Endometrial microvascular endothelial cells (primary cell): ENCODE results near the gene IGHMBP2. TPM values are rescaled to one million over a fixed set of nuclear protein-coding genes. Genes with fewer than 3 reads are reported as not detected.

Experiments
- in situ Hi-C: cut with HindIII; loops from 2 replicates; pipeline ENCODE4 v1.10.0; 2017; ENCODE audit warnings: low sequenced_read_pairs, low pct_unique_long_range_greater_than_20kb; ENCODE audit errors: inconsistent ontology term
- total RNA-seq: library from RNA; depleted of rRNA; stranded (reverse); fragments of >200 nt; gene quantifications from one replicate; pipeline ENCODE4 v1.2.3, GENCODE V29; 2015; ENCODE audit errors: inconsistent ontology term

IGHMBP2 gene
- total RNA-seq, 1 donor from 2014 or later: 40.2 TPM

- in situ Hi-C loops: no loop called here
Measured at GRCh38 chr11:68955607-68955958, 51.9 kb downstream of the IGHMBP2 start.

GRCh38 chr11:68956142-68956541, 52.5 kb downstream of the IGHMBP2 start:
- in situ Hi-C loops: no loop called here

GRCh38 chr11:68956547-68957254, 53.0 kb downstream of the IGHMBP2 start:
- in situ Hi-C loops: no loop called here

GRCh38 chr11:68958211-68958610, 54.5 kb downstream of the IGHMBP2 start:
- in situ Hi-C loops: no loop called here

GRCh38 chr11:68959465-68960293, 56.0 kb downstream of the IGHMBP2 start:
- in situ Hi-C loops: no loop called here

GRCh38 chr11:68960294-68961071, 56.8 kb downstream of the IGHMBP2 start:
- in situ Hi-C loops: no loop called here

- in situ Hi-C loops: no loop called here
Measured at GRCh38 chr11:68961245-68961644, 57.6 kb downstream of the IGHMBP2 start.

- in situ Hi-C loops: no loop called here
Measured at GRCh38 chr11:68962527-68963250, 59.0 kb downstream of the IGHMBP2 start.

- in situ Hi-C loops: no loop called here
Measured at GRCh38 chr11:68963779-68964178, 60.1 kb downstream of the IGHMBP2 start.

- in situ Hi-C loops: no loop called here
Measured at GRCh38 chr11:68965901-68966853, 62.5 kb downstream of the IGHMBP2 start.

GRCh38 chr11:68966894-68967780, 63.4 kb downstream of the IGHMBP2 start:
- in situ Hi-C loops: no loop called here

GRCh38 chr11:68968306-68969250, 64.9 kb downstream of the IGHMBP2 start:
- in situ Hi-C loops: no loop called here

- in situ Hi-C loops: no loop called here
Measured at GRCh38 chr11:68969386-68969785, 65.7 kb downstream of the IGHMBP2 start.

- in situ Hi-C loops: no loop called here
Measured at GRCh38 chr11:68970921-68971636, 67.4 kb downstream of the IGHMBP2 start.

- in situ Hi-C loops: no loop called here
Measured at GRCh38 chr11:68973219-68973618, 69.5 kb downstream of the IGHMBP2 start.
